ENCODE data around the gene CFAP74.

CFAP74 gene

DNA sequence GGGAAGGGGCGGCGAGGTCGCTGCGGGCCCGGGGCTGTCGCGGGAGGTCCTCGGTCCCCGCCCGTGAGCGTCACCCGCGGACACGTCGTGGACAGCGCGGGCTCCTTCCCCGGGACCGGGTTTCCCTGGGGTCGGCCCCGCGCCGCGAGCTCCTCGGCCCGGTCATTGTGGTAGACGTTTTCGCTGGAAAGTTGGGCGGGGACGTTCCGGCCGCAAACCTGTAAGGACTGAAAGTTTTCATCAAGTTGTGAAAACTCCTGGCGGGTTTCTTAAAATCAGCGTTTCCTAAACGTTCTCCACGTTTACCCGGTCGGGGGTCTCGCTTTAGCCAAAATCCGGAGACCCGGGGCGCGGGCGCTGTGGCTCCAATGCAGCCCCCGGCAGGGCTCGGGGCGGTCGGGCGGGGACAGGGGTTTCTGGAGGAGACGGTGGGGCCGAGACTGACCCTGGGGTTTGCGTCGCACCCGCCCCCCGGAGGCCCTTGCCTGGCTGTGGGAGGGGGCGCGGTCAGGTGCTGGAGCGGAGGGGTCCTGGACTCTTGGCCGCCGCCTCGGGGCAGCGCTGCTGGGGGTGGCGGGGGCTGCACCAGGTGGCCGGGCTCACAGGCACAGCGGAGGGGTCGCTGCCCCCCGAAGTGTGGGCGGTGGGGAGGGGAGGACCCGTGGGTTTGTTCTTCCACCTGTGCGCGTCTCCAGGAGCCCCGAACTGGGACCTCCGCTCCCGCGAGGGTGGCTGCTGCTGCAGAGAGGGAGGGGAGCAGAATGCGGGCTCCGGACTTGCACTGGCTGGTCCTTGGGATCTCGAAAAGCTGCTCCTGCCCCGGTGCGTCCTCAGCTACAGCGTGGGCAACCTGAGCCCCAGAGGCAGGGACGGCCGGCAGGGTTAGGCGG lies 47.5 kb upstream of the CFAP74 start:
- H3K4me1 Mint-ChIP-seq = peaks cover under 1% of the 10 kb centered on the region
- no peaks in the 10 kb centered on the region for H3K36me3 Mint-ChIP-seq (ENCODE audit: low read depth)
- H3K4me3 Mint-ChIP-seq = peak overlapping the region; percentile 70 to 78 (median 71)
- H3K9me3 Mint-ChIP-seq = no peaks in the 10 kb centered on the region
- peaks cover 71% of the 10 kb centered on the region for H3K27me3 Mint-ChIP-seq (ENCODE audit: low read depth)
- TF ChIP-seq, protein P1, sequence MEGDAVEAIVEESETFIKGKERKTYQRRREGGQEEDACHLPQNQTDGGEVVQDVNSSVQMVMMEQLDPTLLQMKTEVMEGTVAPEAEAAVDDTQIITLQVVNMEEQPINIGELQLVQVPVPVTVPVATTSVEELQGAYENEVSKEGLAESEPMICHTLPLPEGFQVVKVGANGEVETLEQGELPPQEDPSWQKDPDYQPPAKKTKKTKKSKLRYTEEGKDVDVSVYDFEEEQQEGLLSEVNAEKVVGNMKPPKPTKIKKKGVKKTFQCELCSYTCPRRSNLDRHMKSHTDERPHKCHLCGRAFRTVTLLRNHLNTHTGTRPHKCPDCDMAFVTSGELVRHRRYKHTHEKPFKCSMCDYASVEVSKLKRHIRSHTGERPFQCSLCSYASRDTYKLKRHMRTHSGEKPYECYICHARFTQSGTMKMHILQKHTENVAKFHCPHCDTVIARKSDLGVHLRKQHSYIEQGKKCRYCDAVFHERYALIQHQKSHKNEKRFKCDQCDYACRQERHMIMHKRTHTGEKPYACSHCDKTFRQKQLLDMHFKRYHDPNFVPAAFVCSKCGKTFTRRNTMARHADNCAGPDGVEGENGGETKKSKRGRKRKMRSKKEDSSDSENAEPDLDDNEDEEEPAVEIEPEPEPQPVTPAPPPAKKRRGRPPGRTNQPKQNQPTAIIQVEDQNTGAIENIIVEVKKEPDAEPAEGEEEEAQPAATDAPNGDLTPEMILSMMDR (IDR thresholded peaks at IDR 0.05; ENCODE audit: unreplicated experiment in 3 of 3) = no peak
- no peak overlapping the region for H3K27ac Mint-ChIP-seq

DNA sequence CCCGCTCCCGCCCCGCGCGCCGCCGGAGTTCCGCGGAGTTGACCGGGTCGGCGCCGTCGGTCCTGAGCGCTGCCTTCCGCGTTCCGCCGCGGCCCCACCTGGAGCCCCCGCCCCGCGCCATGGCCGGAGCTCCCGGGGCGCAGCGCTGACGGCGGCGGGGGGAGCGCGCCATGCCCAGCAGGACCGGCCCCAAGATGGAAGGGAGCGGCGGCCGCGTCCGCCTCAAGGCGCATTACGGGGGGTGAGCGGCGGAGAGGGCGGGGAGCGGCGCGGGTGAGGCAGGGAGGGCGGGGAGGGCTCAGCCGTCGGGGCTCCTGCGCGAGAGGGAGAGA lies 46.8 kb upstream of the CFAP74 start:
- TF ChIP-seq, protein P1 (IDR thresholded peaks at IDR 0.05; ENCODE audit: unreplicated experiment in 3 of 3) = no peak
- Mint-ChIP-seq H3K36me3 (ENCODE audit: low read depth) (no peaks in the 10 kb centered on the region), H3K4me1 (peaks cover 6% of the 10 kb centered on the region), H3K27ac (no peak overlapping the region), H3K9me3 (no peaks in the 10 kb centered on the region), H3K4me3 (no peak overlapping the region), H3K27me3 (ENCODE audit: low read depth) (peaks cover 77% of the 10 kb centered on the region)

DNA sequence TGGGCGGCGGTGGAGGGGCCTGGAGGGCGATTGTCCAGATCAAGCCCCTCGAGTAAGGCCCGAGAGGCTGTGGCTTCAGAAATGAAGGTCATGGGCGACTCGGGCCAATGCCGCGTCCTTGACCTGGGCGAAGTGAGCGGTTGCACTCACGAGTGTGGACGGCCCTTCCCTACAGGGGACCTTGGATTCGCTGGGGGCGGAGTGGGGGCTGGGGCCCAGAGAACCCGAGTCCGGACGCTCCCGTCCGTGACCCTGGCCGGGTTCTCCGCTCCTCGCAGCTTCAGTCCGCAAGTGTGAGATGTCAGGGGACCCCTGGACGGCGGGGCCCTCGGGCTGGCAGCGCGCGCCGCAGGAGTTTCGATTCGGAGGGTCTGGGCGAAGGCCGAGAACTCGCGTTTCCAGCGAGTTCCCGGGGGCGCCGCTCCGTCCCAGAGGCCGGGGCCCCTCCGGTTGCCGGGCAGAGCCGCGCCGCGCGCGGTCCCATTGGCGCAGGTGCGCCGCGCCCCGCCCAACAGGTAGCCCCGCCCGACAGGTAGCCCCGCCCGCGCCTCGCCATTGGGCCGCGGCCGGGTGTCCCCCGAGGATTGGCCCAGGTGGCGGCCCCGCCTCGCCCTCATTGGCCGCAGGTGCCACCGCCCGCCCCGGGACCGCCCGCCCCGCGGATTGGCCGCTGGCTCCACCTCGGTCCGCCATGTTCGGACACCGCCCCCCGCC lies 46.3 kb upstream of the CFAP74 start, which contains the start of gene PRKCZ:
Gene PRKCZ, plus strand, starts transcription at position 694 of the 714 bp plus-strand sequence. CDS start 220 bp downstream, outside the sequence.
- H3K27ac Mint-ChIP-seq = peak within 1 kb of the TSS in 2 of 3 experiments; percentile 80 to 83
- H3K4me3 Mint-ChIP-seq = peak within 1 kb of the TSS; percentile 80 to 81 (median 81)
- TF ChIP-seq, protein P1 (IDR thresholded peaks at IDR 0.05; ENCODE audit: unreplicated experiment in 3 of 3) = peak in 1 of 3 experiments; percentile 4
- no peaks in the 10 kb centered on the region for H3K36me3 Mint-ChIP-seq (ENCODE audit: low read depth)
- H3K27me3 Mint-ChIP-seq (ENCODE audit: low read depth) = peaks cover 80% of the 10 kb centered on the region
- H3K4me1 Mint-ChIP-seq = peaks cover 9% of the 10 kb centered on the region
- H3K9me3 Mint-ChIP-seq = no peaks in the 10 kb centered on the region

DNA sequence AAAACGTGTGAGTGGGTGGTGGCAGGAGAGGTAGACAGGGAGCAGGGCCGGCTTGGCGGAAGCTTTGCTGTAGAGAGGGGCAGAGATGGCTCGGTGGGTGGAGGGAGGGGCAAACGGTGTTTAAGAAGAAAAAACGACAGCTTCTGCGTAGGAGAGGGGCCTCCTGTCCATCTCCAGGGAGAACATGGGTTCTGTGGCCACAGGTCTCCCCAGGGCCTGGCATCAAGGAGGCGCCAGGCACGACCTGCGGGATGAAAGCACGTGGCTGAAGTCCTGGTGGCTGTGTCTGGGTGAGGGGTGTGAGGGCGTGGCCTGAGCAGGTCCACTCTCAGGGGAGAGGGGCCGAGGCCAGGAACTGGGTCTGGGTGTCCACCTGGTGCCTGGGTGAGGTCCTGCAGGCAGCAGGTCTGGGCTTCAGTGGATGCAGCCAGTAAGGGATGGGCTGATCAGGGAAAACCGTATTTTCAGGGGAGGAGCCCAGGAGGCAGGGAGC lies 45.7 kb upstream of the CFAP74 start:
- Mint-ChIP-seq H3K27me3 (ENCODE audit: low read depth) (peaks cover 77% of the 10 kb centered on the region), H3K4me1 (peaks cover 9% of the 10 kb centered on the region), H3K9me3 (no peaks in the 10 kb centered on the region), H3K36me3 (ENCODE audit: low read depth) (no peaks in the 10 kb centered on the region), H3K4me3 (peak overlapping the region; percentile 80 to 81 (median 81)), H3K27ac (peak overlapping the region in 2 of 3 experiments; percentile 80 to 83)
- TF ChIP-seq, protein P1 (IDR thresholded peaks at IDR 0.05; ENCODE audit: unreplicated experiment in 3 of 3) = peak; percentile 48 to 55 (median 49)

DNA sequence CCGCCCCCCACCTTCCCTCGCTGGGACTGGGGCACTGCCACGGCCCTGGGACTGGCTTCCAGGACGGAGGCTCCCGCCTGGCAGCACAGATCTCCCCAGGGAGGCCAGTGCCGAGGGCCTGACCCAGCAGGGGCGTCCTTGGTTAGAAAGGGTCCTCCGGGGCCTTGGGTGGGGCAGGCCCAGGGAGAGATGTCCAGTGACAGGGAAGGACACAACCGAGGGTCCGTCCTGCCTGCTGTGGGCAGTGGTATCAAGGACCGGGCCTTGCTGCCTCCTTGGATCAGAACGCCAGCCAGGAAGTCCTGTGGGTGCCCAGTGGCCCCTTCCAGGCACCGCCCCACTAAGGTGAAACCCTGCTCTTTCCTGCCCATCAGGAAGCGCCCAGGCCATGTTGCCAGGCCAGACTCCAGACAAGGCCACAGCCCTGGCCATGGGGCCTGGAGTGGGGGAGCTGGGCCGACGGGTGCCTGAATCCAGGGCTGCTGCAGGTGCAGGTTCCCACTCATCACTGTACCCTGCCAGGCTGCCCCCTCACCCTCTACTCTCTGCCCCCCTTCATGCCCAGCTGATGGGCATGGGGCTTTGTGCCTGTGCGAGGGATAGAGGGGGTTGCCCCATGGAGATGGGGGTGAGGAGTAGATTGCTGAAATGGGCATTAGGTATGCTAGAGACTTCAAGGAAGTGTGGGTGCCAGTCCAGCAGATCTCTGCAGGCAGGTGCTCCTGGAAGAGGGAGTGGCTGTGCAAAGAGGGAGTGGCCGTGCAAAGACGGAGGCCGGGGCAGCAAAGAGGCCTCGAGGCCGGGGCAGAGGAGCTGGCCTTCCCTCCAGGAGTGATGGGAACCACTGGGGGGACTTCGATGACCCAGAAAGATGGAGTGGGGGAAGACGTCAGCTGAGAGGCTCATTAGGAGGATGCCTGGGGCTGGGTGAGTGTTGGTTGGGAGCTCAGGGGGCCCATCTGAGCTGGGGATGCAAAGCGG lies 44.5 kb upstream of the CFAP74 start:
- TF ChIP-seq, protein P1 (IDR thresholded peaks at IDR 0.05; ENCODE audit: unreplicated experiment in 3 of 3) = no peak
- Mint-ChIP-seq H3K27me3 (ENCODE audit: low read depth) (peaks cover 72% of the 10 kb centered on the region), H3K9me3 (no peaks in the 10 kb centered on the region), H3K4me3 (peak overlapping the region; percentile 56 to 78 (median 72)), H3K27ac (peak overlapping the region in 1 of 3 experiments; percentile 69), H3K4me1 (peaks cover 9% of the 10 kb centered on the region), H3K36me3 (ENCODE audit: low read depth) (no peaks in the 10 kb centered on the region)
